NCI-H82 (cell line): ENCODE measurements around the gene PML.
"Not testable (repeated sequence)": the region's sequence is repeated elsewhere in the genome, so short reads cannot be mapped to it uniquely, and the experiment has no call there.

Source experiments
- DNase-seq: peaks from one replicate; lab custom pipeline; 2025; lab: John Stamatoyannopoulos, UW

PML gene

GRCh38 chr15:74062236-74062635 lies 67.7 kb downstream of the PML start:
- DNase-seq, result no peak

- no peak for DNase-seq
Observed at GRCh38 chr15:74062671-74063070, 68.2 kb downstream of the PML start.

DNA sequence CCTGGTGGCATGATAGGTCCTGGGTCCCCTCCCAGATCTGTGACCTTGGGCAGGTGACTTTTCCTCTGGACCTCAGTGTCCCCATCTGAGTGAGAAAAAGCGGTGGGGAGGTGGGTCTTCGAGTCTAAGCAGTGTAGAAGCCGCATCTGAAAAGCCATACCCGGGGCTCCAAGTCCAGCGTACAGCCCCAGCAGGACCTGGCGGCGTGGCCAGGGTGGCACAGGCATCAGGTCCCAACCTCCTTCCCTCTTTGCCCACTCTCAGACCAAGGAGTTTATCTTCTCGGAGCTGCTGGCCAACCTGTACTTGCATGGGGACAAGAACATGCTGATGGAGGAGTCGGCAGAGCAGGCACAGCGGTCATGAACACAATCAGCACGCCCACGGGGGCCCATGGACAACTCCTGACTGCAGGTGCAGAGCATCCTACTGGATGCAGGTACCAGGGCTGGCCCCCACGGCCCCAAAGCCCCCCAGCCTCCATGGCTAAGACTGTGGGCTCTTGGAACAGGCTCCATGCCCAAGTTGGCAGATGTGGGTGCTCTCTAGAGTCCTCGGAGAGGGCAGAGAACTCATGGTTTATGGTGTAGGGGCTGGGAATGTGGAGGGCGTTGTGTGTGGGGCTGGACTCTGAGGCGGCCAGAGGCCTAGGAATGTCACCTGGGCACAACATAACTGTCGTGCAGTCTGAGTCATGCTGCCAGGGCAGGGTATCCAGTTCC lies 69.1 kb downstream of the PML start:
- DNase-seq, result not testable (repeated sequence)

DNA sequence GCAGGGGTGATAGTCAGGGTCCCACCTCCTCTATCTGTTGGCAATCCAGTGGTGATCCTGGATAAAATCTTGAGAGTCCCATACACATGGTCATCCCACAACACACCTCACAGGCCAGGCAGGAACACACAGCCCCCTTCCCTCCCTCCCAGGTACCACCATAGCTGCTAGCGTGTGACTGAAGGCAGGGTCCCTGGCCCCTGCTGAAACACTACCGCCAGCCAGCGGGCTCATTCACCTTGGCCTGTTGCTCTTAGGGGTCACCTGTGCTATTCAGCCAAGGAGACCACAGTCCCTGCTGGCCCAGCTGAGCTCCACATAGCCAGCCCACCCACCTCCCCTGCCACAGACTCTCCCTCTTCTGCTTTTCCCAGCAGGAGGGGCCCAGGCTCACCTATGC lies 69.7 kb downstream of the PML start:
- DNase-seq, result not testable (repeated sequence)

DNA sequence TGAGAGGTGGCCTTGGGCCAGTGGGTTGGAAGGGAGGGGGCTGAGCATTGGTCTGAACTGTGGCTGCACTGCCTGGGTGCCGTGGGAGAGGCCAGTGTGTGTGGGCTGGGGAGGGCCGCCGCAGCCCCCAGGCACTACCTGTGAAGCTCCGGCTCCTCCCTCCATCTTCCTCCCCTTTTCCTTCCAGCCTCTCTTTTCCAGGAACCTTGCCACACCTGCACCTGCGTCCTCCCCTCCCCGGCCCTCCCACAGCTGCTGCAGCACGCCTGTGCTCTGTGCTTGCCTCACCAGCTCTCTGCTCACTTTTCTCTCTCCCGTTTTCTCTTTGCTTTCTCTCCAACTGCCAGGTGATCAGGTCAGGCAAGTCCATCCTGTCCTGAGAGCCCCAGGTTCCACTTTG lies 70.3 kb downstream of the PML start:
- not testable (repeated sequence) for DNase-seq

DNA sequence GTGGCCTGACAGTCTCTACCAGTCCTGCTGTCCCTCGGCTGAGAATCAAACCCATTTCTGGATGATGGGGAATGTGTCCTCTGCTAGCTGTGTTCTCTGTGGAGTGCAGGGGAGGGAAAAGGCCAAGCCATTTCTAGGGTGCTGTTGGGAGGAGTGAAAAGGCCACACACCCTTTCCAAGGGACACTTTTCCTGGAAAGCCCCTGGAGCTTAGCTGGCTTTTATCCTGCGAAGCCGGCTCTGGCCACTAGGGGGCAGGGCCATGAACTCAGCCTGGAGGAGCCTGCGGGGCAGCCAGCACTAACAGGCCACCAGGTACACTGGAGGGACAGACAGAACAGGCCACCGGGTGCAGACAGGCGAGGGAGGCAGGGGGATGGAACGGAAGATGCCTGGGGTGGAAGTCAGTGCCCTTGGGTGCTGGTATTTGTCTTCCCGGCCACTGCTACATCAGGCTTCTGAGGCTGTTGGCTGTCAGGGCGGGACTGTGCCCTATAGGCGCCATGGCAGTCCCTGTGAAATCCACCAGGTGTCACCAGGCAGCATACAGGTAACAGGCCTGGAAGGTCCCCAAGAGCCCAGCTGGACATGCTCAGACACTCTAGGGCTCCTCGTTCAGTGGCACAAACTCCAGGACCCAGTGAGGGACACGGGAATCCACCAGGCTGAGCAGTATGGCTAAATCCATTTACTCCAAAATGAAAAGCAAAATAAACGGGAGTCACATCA lies 71.3 kb downstream of the PML start:
- not testable (repeated sequence) for DNase-seq

DNA sequence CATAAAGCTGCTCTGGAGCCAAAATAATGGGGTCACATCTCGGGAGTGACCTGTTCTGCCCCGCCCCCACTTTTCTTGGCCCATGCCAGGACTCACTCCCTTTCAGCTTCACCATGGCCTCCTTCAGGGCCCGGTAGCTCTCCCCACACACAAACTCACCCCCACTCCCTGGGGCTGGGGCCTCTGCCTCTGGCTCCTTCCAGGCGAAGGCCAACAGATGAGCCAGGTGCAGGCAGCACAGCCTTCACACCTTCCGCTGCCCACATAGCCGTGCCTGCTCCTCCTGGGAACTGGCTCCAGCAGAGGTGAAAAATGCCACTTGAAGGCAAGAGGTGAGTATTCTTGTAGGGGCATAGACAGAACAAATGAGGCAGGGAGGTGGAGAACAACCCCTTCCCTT lies 77.1 kb downstream of the PML start:
- DNase-seq, result not testable (repeated sequence)

GRCh38 chr15:74072132-74072531 lies 77.6 kb downstream of the PML start:
- not testable (repeated sequence) for DNase-seq

- DNase-seq, result not testable (repeated sequence)
Observed at GRCh38 chr15:74072614-74073337, 78.3 kb downstream of the PML start.

DNA sequence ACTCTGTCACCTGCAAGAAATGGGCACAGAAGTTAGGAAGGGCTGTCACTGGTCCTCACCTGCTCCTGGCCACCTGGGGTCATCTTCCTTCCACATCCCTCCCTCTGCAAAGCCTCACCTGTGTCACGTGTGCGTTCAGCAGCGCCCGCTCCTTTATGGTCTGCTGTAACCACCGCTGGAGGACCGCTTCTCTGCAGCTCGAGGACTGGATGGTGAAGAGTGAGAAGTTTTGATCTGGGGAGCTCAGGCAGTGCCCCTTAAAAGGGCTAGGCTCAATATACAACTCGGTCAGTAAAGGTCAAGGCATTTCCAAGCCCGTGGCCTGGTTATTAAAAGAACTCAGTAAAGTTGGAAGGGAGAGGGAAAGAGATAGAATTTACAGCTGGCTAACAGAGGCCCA lies 81.3 kb downstream of the PML start:
- DNase-seq, result not testable (repeated sequence)

- not testable (repeated sequence) for DNase-seq
Observed at GRCh38 chr15:74082450-74082849, 87.9 kb downstream of the PML start, which contains the start of gene GOLGA6A. GOLGA6A (minus strand) TSS chr15:74082550; CDS start chr15:74082509, 41 bp downstream.

DNA sequence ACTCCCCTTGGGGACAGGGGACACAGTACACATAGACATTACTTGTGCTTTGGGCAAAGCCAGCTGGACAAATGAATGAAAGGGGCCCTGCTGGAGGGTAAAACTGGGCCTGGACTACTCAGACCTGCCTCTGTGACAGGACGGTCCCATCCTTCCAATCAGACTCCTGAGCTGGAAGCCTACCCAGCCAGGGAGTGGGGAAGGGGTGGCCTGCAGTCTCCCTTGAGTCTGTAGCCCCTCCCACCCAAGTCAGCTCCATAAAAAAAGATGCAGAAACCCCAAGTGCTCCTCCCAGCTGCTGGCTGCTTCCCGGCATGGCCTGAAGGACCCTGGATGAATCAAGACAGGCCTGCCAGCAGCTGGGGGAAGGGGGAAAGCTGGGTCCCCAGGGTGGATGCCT lies 100.1 kb downstream of the PML start:
- not testable (repeated sequence) for DNase-seq

- DNase-seq, result not testable (repeated sequence)
Observed at GRCh38 chr15:74095610-74096009, 101.1 kb downstream of the PML start.

DNA sequence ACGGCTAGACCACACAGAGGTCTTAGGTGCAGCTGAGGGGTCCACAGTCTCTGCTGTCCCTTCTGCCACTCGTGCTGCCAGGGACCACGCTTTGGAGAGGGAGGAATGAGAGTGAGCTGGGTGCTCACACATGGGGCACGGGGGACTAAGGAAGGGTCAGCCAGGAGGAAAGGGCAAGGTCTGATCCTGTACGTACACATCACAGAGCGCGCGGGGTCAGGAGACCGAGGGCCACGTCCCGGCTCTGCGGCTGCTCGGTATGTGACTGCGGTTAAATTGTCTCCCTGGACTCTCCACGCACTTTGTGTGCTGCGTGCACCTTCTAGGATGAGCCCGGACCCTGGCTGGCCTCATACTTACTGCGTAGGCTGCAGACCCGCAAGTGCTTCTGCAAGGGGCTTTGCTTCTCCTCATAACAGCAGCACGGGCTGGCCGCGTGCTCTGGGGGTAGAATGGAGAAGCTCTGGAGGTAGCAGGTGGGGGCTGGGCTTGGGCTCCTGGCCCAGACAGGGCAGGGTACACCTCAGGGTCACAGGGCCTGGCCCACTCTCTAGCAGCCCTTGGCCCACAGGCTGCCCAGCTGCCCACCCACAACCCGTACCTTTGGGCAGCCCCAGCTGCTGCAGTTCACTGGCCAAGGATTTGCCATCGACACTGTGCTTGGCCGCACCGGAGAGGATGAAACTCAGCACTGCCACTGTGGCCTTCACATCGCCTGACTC lies 102.4 kb downstream of the PML start:
- not testable (repeated sequence) for DNase-seq
